Fibroblast of lung (primary cell): Measurements from ENCODE around the gene STON2. TPM values are rescaled to one million over a fixed set of nuclear protein-coding genes. Genes with fewer than 3 reads are reported as not detected.

Experiments used
- DNase-seq, 2 donors: peaks; one replicate each; pipeline versions ENCODE4 v3.0.0 to v3.0.0-alpha.2; 2010; ENCODE audit warnings: low read depth in 2 of 2
- H2AFZ ChIP-seq: 2 replicates; pipeline ENCODE4 v1.5.1; 2012; ENCODE audit warnings: low read length, control low read depth, inconsistent platforms
- H3K27ac ChIP-seq: 2 replicates; pipeline ENCODE4 v1.5.1; 2011; ENCODE audit warnings: low read length, control low read depth; ENCODE audit not compliant: insufficient read depth
- H3K27me3 ChIP-seq: 2 replicates; pipeline ENCODE4 v1.5.1; 2011; ENCODE audit warnings: mild to moderate bottlenecking, low read length; ENCODE audit not compliant: control insufficient read depth, insufficient read depth
- H3K36me3 ChIP-seq: 2 replicates; pipeline ENCODE4 v1.5.1; 2011; ENCODE audit warnings: low read length; ENCODE audit not compliant: control insufficient read depth, insufficient read depth
- H3K4me1 ChIP-seq: 2 replicates; pipeline ENCODE4 v1.5.1; 2011; ENCODE audit warnings: low read length; ENCODE audit not compliant: control insufficient read depth, insufficient read depth; ENCODE audit errors: extremely low read depth
- H3K4me2 ChIP-seq: 2 replicates; pipeline ENCODE4 v1.5.1; 2011; ENCODE audit warnings: low read length, control low read depth; ENCODE audit not compliant: insufficient read depth; ENCODE audit errors: extremely low read depth
- H3K4me3 ChIP-seq, 4 experiments: fragments of 200-600 bp in 1 of 4; sonication (generic) in 1 of 4; replicated peaks in 1 of 4; 2 replicates each; pipeline ENCODE4 v1.5.1; 2011 to 2016; ENCODE audit warnings: low read length in 4 of 4, low read depth in 3 of 4, mild to moderate bottlenecking in 3 of 4, control low read depth in 2 of 4, inconsistent platforms in 1 of 4, mixed read lengths in 1 of 4; ENCODE audit not compliant: insufficient read depth in 1 of 4; ENCODE audit errors: control extremely low read depth in 1 of 4
- H3K79me2 ChIP-seq: 2 replicates; pipeline ENCODE4 v1.5.1; 2012; ENCODE audit warnings: mild to moderate bottlenecking, low read length, inconsistent platforms; ENCODE audit not compliant: control insufficient read depth, insufficient read depth
- H3K9ac ChIP-seq: 2 replicates; pipeline ENCODE4 v1.5.1; 2011; ENCODE audit warnings: mild to moderate bottlenecking, low read length, control low read depth; ENCODE audit not compliant: insufficient read depth
- H3K9me3 ChIP-seq: 2 replicates; pipeline ENCODE4 v1.5.1; 2012; ENCODE audit warnings: low read depth, low read length; ENCODE audit not compliant: control insufficient read depth, insufficient read depth
- H4K20me1 ChIP-seq: 2 replicates; pipeline ENCODE4 v1.5.1; 2011; ENCODE audit warnings: low read length; ENCODE audit not compliant: control insufficient read depth, insufficient read depth; ENCODE audit errors: extremely low read depth
- EZH2 ChIP-seq: IDR thresholded peaks from 2 replicates; pipeline ENCODE4 v1.5.1; 2012; ENCODE audit warnings: low read length, control low read depth, mild to moderate bottlenecking; ENCODE audit errors: missing control alignments
- polyA plus RNA-seq, 2 donors: library from polyadenylated mRNA; depleted of rRNA in 1 of 2; stranded (reverse) in 1 of 2; unstranded in 1 of 2; fragments of >200 nt; gene quantifications; 2 replicates each; pipeline ENCODE4 v1.2.1, GENCODE V29; 2011 to 2012; ENCODE audit warnings: missing spikeins in 1 of 2
- total RNA-seq: library from RNA; depleted of rRNA; stranded (reverse); fragments of >200 nt; gene quantifications from 2 replicates; pipeline ENCODE4 v1.2.1, GENCODE V29; 2014
- TF ChIP-seq, protein P1 (sequence below), 2 donors: IDR thresholded peaks in 1 of 2; conservative IDR thresholded peaks in 1 of 2; 1 replicate in 1 of 2; 2 replicates in 1 of 2; pipeline ENCODE4 v1.5.1; 2011 to 2012; ENCODE audit warnings: low read length in 2 of 2, control low read depth in 1 of 2, inconsistent platforms in 1 of 2, low read depth in 1 of 2, mild to moderate bottlenecking in 1 of 2

Gene STON2
- total and polyA plus RNA-seq, 2 donors (not counting 1 experiment from before 2014, with no cell fraction given), result 1.5 to 52.5 TPM

DNA sequence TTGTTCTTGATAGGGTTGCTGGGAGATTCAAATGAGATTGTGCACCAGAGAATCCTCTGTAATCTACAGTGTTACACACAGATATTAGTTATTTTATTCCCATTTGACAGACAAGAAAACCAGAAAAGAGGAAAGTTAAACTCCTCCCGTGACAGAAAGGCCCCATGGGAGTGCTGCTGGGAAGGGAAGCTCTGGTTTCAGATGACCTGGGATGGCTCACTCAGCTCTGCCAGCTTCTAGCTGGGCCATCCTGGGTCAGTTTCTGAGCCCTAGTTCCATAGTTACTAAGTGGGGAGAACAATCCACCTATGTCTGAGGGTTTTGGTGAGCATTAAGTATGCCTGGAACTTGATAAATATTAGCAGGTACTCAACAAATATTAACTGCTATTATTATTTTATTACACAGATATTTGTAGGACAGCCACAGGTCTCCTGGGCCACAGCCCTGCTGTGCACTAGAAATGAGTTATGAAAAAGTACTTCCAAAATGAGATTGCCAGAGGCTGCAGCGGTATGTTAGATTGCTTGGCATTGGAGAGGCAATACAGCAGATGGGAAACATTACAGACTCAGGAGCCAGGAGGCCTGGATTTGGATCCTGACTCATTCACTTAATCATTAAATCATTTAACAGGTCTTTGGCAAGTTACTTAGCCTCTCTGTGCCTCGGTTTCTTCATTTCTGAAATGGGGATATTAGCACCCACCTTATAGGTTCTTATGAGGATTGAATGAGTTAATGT, 47.1 kb upstream of the STON2 start:
- Histone ChIP-seq H2AFZ (no peak overlapping the region), H3K4me1 (peaks cover 3% of the 10 kb centered on the region), H3K9ac (no peak overlapping the region), H3K79me2 (no peaks in the 10 kb centered on the region), H3K4me3 (no peak overlapping the region), H3K27ac (no peak overlapping the region), H3K9me3 (no peaks in the 10 kb centered on the region), H4K20me1 (no peaks in the 10 kb centered on the region), H3K36me3 (no peaks in the 10 kb centered on the region), H3K4me2 (no peak overlapping the region), H3K27me3 (peaks cover 6% of the 10 kb centered on the region)
- DNase-seq, result no peak
- TF ChIP-seq, protein P1, sequence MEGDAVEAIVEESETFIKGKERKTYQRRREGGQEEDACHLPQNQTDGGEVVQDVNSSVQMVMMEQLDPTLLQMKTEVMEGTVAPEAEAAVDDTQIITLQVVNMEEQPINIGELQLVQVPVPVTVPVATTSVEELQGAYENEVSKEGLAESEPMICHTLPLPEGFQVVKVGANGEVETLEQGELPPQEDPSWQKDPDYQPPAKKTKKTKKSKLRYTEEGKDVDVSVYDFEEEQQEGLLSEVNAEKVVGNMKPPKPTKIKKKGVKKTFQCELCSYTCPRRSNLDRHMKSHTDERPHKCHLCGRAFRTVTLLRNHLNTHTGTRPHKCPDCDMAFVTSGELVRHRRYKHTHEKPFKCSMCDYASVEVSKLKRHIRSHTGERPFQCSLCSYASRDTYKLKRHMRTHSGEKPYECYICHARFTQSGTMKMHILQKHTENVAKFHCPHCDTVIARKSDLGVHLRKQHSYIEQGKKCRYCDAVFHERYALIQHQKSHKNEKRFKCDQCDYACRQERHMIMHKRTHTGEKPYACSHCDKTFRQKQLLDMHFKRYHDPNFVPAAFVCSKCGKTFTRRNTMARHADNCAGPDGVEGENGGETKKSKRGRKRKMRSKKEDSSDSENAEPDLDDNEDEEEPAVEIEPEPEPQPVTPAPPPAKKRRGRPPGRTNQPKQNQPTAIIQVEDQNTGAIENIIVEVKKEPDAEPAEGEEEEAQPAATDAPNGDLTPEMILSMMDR (conservative IDR thresholded peaks at IDR 0.05 in 1 of 2, IDR thresholded peaks at IDR 0.05 in 1 of 2; ENCODE audit: low read depth in 1 of 2, low read length in 2 of 2), result no peak
- TF ChIP-seq EZH2, result no peak

DNA sequence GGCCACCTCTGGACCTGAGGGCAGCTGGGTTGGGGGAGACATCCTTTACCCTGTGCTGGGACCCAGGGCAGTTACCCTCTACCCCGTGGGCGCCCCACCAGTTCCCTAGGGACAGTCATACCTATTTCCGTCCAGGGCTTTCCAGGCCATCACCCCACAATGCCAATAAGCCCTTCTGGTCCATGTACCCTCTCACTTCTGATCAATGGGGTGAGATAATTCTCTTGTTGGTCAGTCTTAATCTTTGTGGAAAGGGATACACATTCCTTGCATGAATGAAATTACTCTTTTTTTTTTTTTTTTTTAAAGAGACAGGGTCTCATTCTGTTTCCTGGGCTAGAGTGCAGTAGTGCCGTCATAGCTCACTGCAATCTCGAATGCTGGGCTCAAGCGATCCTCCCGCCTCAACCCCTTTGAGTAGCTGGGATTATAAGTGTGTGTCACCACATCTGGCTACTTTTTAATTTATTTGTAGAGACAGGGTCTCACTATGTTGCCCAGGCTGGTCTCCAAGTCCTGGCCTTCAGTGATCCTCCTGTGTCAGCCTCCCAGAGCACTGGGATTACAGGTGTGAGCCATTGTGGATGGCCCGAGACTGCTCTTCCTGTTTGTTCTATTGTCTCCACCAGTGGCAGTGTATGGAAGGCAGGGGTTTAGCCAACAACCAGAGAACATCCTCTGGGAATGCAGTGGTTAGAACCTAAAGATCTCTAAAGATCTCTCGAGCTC, 46.3 kb upstream of the STON2 start:
- Histone ChIP-seq H3K9ac (no peak overlapping the region), H3K9me3 (no peaks in the 10 kb centered on the region), H4K20me1 (no peaks in the 10 kb centered on the region), H3K79me2 (no peaks in the 10 kb centered on the region), H3K4me2 (no peak overlapping the region), H2AFZ (no peak overlapping the region), H3K36me3 (no peaks in the 10 kb centered on the region), H3K4me3 (no peak overlapping the region), H3K27ac (no peak overlapping the region), H3K4me1 (peaks cover 3% of the 10 kb centered on the region), H3K27me3 (peaks cover 6% of the 10 kb centered on the region)
- TF ChIP-seq EZH2, result no peak
- TF ChIP-seq, protein P1 (conservative IDR thresholded peaks at IDR 0.05 in 1 of 2, IDR thresholded peaks at IDR 0.05 in 1 of 2; ENCODE audit: low read depth in 1 of 2, low read length in 2 of 2), result no peak
- DNase-seq, result peak in 1 of 2 donors; percentile 38

DNA sequence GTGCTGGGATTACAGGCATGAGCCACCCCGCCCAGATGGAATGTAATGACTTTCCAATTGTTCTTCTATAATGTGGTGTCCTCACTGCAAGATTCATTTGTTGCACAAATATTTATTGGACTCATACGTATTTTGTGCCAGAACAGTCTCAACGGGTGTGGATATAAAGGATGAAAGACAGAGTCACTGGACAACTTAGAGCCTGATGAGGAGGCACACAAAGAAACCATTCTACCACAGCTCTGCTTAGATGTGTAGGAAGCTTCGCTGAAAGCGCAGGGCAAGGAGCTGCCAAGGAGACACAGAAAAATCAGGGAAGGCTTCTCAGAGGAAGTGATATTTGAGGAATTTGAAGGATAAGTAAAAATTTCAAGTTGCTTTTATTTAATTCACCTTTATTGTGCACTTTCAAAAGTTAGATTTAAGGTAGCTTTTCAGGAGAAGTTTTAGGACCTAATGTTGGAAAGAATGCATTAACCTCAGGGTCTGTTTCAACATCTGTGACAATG, 41.6 kb upstream of the STON2 start:
- H3K27me3 ChIP-seq, result peaks cover 19% of the 10 kb centered on the region
- no peak overlapping the region for H2AFZ ChIP-seq
- TF ChIP-seq EZH2, result no peak
- TF ChIP-seq, protein P1 (conservative IDR thresholded peaks at IDR 0.05 in 1 of 2, IDR thresholded peaks at IDR 0.05 in 1 of 2; ENCODE audit: low read depth in 1 of 2, low read length in 2 of 2), result no peak
- H4K20me1 ChIP-seq, result no peaks in the 10 kb centered on the region
- no peaks in the 10 kb centered on the region for H3K36me3 ChIP-seq
- no peak overlapping the region for H3K27ac ChIP-seq
- no peak overlapping the region for H3K9ac ChIP-seq
- peaks cover under 1% of the 10 kb centered on the region for H3K4me1 ChIP-seq
- no peaks in the 10 kb centered on the region for H3K9me3 ChIP-seq
- H3K4me3 ChIP-seq, result no peak overlapping the region
- no peak overlapping the region for H3K4me2 ChIP-seq
- DNase-seq, result no peak
- no peaks in the 10 kb centered on the region for H3K79me2 ChIP-seq
